Measurements from ENCODE around the gene GADD45A.

DNA sequence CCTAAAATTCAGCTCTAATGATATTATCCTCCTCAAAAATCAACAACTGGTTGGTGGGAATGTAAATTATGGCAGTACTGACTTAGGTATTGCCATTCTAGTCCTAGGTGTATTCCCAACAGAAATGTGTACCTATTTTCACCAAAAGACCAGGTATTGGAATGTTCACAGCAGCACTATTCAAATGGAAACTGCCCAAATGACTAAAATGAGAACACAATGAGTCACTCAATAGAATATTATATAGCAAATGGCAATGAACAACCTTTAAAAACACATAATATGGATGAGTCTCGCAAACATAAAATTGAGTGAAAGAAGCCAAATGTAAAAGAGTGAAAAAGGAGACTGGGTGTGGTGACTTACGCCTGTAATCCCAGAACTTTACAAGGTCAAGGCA, 44.9 kb downstream of the GADD45A start:
- no peak for TF ChIP-seq KLF13 (tag; IDR thresholded peaks at IDR 0.05; ENCODE audit: borderline replicate concordance, low read depth)
- no peak for TF ChIP-seq E4F1 (CRISPR knock-in tag; IDR thresholded peaks at IDR 0.05; ENCODE audit: borderline replicate concordance)
- no peak for TF ChIP-seq SMAD3 (CRISPR knock-in tag; conservative IDR thresholded peaks at IDR 0.05)
- no peak for TF ChIP-seq WHSC1 (IDR thresholded peaks at IDR 0.05; ENCODE audit: low read length)
- TF ChIP-seq SETDB1 (IDR thresholded peaks at IDR 0.05; ENCODE audit: low read length) = no peak
